ENCODE measurements around the gene PDGFRB. TPM values are rescaled to one million over a fixed set of nuclear protein-coding genes. Genes with fewer than 3 reads are reported as not detected.

Gene PDGFRB
- polyA plus RNA-seq, 3 donors = 0.04 to 0.99 (median 0.20) TPM

DNA sequence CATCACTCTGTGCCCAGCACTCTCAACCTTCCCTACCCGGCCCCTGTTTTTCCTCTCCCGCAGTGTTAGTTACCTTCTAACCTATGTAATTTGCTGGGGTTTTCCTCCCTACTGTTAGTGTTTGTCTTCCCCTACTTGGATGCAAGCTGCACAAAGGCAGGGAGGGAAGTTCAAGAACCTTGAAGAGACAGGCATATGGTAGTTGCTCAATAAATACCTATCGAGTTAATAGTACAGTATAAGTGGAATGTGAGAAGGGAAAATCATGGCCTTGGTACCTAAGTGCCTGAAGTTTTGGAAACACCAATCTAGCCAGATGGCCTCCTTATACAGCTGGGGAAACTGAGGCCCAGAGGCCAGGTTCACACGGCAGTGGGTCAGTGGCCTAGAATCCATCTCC is 24.2 kb downstream of the PDGFRB start:
- Histone ChIP-seq H3K36me3 (replicated peaks in 1 of 2; ENCODE audit: control insufficient read depth in 1 of 2, insufficient read depth in 2 of 2, low read length in 2 of 2) (no peaks in the 10 kb centered on the region), H3K9me3 (replicated peaks in 1 of 2; ENCODE audit: control insufficient read depth in 1 of 2, insufficient read depth in 1 of 2, low read length in 2 of 2) (no peaks in the 10 kb centered on the region), H3K27me3 (ENCODE audit: control insufficient read depth in 2 of 2, insufficient read depth in 2 of 2, low read length in 2 of 2) (no peaks in the 10 kb centered on the region), H4K20me1 (ENCODE audit: insufficient read depth, low read length) (no peaks in the 10 kb centered on the region), H3K4me3 (replicated peaks in 1 of 3; ENCODE audit: low read depth in 2 of 3, low read length in 3 of 3) (no peak overlapping the region), H3K9ac (ENCODE audit: insufficient read depth, low read length, poor library complexity, severe bottlenecking) (no peak overlapping the region), H3K4me2 (replicated peaks; ENCODE audit: extremely low read depth, low read length, poor library complexity, severe bottlenecking) (peak overlapping the region; percentile 21), H3K79me2 (ENCODE audit: insufficient read depth, low read length) (no peaks in the 10 kb centered on the region), H3K4me1 (ENCODE audit: control insufficient read depth in 1 of 2, insufficient read depth in 2 of 2, low read length in 2 of 2) (peaks cover 22 to 30% of the 10 kb centered on the region in 2 donors), H2AFZ (ENCODE audit: insufficient read depth, low read depth, low read length, poor library complexity, severe bottlenecking) (no peak overlapping the region), H3K27ac (ENCODE audit: low read depth in 1 of 2, low read length in 2 of 2) (peak overlapping the region; percentile 34 to 50)
- TF ChIP-seq, protein P1, sequence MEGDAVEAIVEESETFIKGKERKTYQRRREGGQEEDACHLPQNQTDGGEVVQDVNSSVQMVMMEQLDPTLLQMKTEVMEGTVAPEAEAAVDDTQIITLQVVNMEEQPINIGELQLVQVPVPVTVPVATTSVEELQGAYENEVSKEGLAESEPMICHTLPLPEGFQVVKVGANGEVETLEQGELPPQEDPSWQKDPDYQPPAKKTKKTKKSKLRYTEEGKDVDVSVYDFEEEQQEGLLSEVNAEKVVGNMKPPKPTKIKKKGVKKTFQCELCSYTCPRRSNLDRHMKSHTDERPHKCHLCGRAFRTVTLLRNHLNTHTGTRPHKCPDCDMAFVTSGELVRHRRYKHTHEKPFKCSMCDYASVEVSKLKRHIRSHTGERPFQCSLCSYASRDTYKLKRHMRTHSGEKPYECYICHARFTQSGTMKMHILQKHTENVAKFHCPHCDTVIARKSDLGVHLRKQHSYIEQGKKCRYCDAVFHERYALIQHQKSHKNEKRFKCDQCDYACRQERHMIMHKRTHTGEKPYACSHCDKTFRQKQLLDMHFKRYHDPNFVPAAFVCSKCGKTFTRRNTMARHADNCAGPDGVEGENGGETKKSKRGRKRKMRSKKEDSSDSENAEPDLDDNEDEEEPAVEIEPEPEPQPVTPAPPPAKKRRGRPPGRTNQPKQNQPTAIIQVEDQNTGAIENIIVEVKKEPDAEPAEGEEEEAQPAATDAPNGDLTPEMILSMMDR (IDR thresholded peaks at IDR 0.05) = no peak
- Mint-ChIP-seq H3K27me3 (ENCODE audit: low read depth in 3 of 3) (peaks cover 2 to 5% (median 2%) of the 10 kb centered on the region in 3 donors), H3K27ac (peak overlapping the region in 4 of 7 donors; percentile 8 to 34 (median 16)), H3K4me3 (no peak overlapping the region), H3K4me1 (peaks cover 34% of the 10 kb centered on the region), H3K36me3 (peaks cover 0 to 1% of the 10 kb centered on the region in 2 donors), H3K9me3 (no peaks in the 10 kb centered on the region)
- DNase-seq = no peak
- intact Hi-C loops (cut with micrococcal nuclease) = loop anchor here (2.0 to 10.0 kb wide), 3 partner anchors 41 to 213 kb away; no protein-coding TSS in a partner anchor
- 78% methylated on average over 1 of the region's 4 CpGs for WGBS (ENCODE audit: insufficient coverage)

GRCh38 chr5:150130493-150130922 is 25.1 kb downstream of the PDGFRB start:
- TF ChIP-seq, protein P1 (IDR thresholded peaks at IDR 0.05) = no peak
- H2AFZ ChIP-seq (ENCODE audit: insufficient read depth, low read depth, low read length, poor library complexity, severe bottlenecking) = no peak overlapping the region
- Mint-ChIP-seq H3K4me1 (peaks cover 36% of the 10 kb centered on the region), H3K4me3 (no peak overlapping the region), H3K27ac (peak overlapping the region in 1 of 7 donors; percentile 90), H3K36me3 (peaks cover 0 to 1% of the 10 kb centered on the region in 2 donors), H3K9me3 (no peaks in the 10 kb centered on the region), H3K27me3 (ENCODE audit: low read depth in 3 of 3) (peaks cover 2 to 5% (median 2%) of the 10 kb centered on the region in 3 donors)
- H3K27ac ChIP-seq (ENCODE audit: low read depth in 1 of 2, low read length in 2 of 2) = no peak overlapping the region
- no peak for DNase-seq
- no peaks in the 10 kb centered on the region for H3K36me3 ChIP-seq (replicated peaks in 1 of 2; ENCODE audit: control insufficient read depth in 1 of 2, insufficient read depth in 2 of 2, low read length in 2 of 2)
- peaks cover 22 to 30% of the 10 kb centered on the region in 2 donors for H3K4me1 ChIP-seq (ENCODE audit: control insufficient read depth in 1 of 2, insufficient read depth in 2 of 2, low read length in 2 of 2)
- no peak overlapping the region for H3K4me2 ChIP-seq (replicated peaks; ENCODE audit: extremely low read depth, low read length, poor library complexity, severe bottlenecking)
- H3K9ac ChIP-seq (ENCODE audit: insufficient read depth, low read length, poor library complexity, severe bottlenecking) = no peak overlapping the region
- WGBS (ENCODE audit: insufficient coverage) = 90% methylated on average over 8 of the region's 8 CpGs
- H3K9me3 ChIP-seq (replicated peaks in 1 of 2; ENCODE audit: control insufficient read depth in 1 of 2, insufficient read depth in 1 of 2, low read length in 2 of 2) = no peaks in the 10 kb centered on the region
- no peaks in the 10 kb centered on the region for H4K20me1 ChIP-seq (ENCODE audit: insufficient read depth, low read length)
- intact Hi-C loops (cut with micrococcal nuclease) = loop anchor here (1.0 to 10.0 kb wide), 4 partner anchors 42 to 214 kb away; no protein-coding TSS in a partner anchor
- H3K27me3 ChIP-seq (ENCODE audit: control insufficient read depth in 2 of 2, insufficient read depth in 2 of 2, low read length in 2 of 2) = no peaks in the 10 kb centered on the region
- no peaks in the 10 kb centered on the region for H3K79me2 ChIP-seq (ENCODE audit: insufficient read depth, low read length)
- H3K4me3 ChIP-seq (replicated peaks in 1 of 3; ENCODE audit: low read depth in 2 of 3, low read length in 3 of 3) = no peak overlapping the region
